Measurements from ENCODE around the gene CYP2J2.
A peak's percentile ranks its signal among the peaks of the same experiment; 100 is the strongest.
"Not testable (repeated sequence)": the region's sequence is repeated elsewhere in the genome, so short reads cannot be mapped to it uniquely, and the experiment has no call there.

The CYP2J2 gene

GRCh38 chr1:59917785-59918180 is 8.8 kb downstream of the CYP2J2 start:
- no peak for DNase-seq

- no peak for DNase-seq
These were observed 9.4 kb downstream of the CYP2J2 start for GRCh38 chr1:59917026-59917784.

DNA sequence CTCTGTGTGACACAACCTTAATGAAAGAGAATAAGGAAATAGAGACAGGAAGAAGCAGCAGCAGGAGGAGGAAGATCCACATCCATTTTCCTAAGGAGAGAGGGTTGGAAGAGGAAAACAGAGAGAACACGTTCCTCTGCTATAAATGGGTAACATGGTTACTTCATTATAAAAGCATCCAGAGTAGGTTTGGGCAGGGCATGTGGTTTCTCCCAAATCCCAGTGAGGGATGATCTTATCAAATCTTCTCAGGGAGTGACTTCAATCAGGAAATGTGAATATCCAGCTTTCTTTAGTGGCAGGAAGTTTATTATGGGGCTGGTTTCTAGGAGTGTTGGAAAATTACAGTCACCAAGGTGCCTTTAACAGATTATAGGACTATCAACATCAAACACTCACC is 11.1 kb downstream of the CYP2J2 start:
- DNase-seq, result no peak

GRCh38 chr1:59914791-59915286 is 11.7 kb downstream of the CYP2J2 start:
- not testable (repeated sequence) for DNase-seq

DNA sequence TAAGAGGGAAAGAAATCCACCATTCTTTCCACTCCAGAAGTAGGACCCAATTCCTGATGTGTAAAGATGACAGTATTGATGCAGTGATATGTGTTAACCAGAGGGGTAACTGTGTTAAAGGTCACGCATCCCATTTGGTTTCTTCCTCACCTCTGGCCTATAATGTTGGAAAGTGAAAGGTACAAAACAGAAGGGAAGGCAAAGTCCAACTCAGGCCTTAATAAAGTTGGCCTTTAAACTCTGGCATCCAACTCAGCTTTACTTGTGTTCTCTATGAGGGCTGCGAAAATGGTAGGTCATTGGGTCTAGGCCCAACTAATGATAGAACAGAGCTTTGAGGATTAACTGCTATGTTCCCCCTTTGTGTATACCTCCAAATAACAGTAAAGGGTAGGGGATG is 17.9 kb downstream of the CYP2J2 start:
- no peak for DNase-seq

- DNase-seq, result no peak
These were observed 18.5 kb downstream of the CYP2J2 start for GRCh38 chr1:59908084-59908483.

GRCh38 chr1:59906931-59907330 is 19.6 kb downstream of the CYP2J2 start:
- no peak for DNase-seq

- no peak for DNase-seq
These were observed 23.3 kb downstream of the CYP2J2 start for GRCh38 chr1:59903141-59903754.

GRCh38 chr1:59901770-59902388 is 24.7 kb downstream of the CYP2J2 start:
- DNase-seq, result no peak

GRCh38 chr1:59900640-59901039 is 25.9 kb downstream of the CYP2J2 start:
- no peak for DNase-seq

DNA sequence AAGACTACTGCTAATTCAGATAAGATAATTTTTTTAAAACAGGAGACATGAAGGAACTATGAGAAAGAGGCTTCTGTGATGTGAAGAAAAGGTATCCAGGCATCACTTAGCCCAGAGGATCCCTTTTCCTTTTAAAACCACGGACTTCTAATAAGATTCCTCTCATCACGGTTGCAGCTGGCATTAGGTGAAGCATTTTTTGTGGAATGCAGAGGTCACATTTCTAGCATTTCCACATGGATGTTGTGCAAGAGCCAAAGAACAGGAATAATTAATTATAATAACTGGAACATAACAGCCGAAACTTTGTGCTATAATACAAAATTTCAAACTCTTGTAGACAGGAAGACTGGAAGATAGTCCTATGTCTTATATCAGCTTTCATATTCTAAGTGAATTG is 27.6 kb downstream of the CYP2J2 start:
- DNase-seq, result no peak

DNA sequence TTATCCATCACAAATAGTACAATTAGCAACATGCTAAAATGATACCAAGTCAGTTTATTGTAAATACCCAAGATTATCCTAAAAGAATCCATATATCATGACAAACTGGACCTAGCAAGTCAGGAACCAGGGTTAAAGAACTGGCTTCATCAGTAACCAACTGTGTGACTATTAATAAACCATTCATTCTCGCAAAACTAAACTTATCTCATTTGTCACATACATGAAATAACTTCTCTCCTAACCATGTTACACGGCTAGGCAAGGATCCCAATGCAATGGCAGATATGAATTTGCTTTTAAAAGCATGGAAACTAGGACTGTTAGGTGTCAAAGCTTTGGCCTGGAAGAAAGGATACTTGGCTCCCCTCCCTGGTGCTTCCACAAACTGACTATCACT is 29.4 kb downstream of the CYP2J2 start:
- DNase-seq, result no peak

DNA sequence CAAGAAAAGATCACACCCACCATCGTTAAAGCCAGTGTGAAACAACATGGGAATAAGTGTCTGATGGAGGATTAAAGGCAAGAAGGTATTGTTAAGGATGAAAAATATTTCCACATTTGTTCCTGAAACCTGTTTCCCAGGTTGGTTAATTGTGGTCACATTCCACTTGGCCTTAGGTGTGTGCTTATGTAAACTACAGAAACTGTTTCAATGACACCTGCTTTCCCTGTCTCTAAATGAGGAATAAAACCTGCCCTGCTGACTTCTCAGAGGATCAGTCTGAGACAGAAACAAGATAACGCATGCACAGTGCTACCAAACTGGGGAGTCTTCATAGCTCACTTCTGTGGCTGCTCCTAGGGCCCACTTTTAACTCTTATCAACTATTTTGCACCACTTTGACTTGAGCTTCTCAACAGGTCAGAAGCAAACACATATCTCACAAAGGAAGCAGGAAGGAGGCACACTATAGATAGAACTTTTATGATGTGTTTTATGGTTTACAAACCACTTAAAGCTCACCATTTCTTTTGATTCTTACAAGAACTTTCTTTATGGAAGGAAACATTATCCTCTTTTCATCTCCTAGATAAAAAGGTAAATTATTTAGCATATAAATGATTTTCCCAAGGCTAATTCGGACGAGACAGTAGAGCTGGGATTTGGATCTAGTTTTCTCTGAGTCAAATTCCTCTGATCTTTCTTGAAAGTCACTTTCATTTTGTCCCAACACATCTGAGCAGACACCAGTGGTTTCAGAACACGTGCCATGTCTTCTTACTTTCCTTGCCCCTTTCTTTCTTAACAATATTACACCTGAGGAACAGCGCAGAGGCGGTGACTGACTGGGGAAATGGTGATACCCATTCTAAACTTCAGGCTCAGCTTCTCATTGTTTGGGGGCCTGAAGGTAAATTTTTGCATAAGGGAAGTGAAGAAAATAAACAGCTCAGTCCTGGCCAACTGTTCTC is 33.4 kb downstream of the CYP2J2 start:
- DNase-seq, result no peak

- DNase-seq, result no peak
These were observed 41.3 kb downstream of the CYP2J2 start for GRCh38 chr1:59885160-59885832.

- DNase-seq, result no peak
These were observed 45.8 kb downstream of the CYP2J2 start for GRCh38 chr1:59880735-59881134.

DNA sequence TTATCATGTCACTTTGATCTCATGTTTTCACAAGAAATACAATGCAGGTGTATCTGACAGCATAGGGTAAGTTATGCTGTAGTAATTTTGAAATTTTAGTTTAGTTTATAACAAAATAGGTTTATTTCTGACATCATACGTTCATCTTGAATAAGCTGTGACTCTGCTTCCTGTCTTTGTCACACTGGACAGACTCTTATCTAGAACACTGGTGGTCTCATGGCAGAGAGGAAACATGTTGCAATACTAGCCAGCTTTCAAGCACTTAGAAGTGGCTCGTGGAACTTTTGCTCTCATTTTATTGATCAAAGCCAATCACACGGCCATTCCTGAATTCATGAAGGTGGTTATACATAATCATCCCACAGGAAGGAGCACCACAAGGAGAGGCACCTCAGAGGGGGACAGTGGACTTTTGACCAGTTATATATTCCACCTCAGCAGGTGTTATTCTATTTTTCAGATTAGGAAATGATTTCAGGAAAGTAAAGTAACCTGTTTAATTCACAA is 46.5 kb downstream of the CYP2J2 start:
- DNase-seq, result no peak

DNA sequence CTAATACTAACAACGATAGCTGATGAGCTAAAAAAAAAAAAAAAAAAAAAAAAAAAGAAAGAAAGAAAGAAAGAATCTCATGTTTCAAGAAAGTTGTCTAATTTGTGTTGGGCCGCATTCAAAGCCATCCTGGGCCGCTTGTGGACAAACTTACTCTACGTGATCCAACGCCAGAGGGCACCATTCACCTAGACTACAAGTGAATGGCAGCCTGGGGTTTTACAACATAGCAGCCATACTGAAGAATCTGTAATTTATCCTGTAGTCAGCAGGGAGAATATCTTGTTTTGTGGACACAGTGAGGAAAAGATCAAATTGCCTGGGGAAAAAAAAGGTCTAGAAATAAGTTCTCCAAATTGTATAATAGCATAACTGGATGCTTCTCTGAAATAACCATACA is 47.0 kb downstream of the CYP2J2 start:
- peak; percentile 37 for DNase-seq

DNA sequence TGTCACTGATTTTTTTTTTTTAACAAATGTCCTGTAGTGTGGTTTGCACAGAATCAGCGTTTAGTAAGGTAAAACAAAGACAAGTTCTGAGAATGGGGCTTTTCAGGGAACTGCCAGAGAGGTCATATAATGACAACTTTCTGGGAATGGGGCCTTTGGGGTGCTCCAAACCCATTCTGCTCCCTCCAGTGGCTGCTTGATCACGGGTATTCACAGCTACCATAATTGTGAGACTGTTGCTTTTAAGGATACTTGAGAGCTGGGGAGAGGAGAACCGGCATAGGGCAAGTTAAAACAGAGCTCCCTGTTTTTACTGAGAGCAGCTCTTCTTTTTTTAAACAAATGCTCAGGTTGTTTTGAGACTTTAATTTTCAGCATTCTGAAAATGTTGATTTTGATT is 48.2 kb downstream of the CYP2J2 start:
- DNase-seq, result no peak

DNA sequence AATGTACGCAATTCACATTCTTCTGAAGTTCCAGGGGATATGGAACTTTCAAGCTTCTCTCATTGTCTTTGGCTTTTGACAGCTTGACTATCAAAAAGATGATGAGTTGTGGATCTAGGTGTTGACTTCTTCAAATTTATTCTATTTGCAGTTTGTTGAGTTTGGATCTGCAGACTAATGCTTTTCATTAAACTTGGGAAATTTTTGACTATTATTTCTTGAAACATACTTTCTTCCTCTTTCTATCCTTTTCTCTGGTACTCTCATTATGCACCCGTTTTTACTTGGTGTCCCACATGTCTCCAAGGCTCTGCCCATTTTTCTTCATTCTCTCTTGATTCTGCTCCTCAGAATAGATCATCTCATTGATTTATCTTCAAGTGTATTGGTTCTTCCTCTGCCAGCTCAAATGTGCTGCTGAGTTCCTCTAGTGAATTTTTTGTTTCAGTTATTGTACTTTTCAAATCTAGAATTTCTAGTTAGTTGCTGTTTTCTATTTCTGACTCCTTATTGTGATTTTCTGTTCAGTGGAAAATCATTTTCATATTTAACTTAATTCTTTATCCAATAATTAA is 49.4 kb downstream of the CYP2J2 start:
- DNase-seq, result no peak

DNA sequence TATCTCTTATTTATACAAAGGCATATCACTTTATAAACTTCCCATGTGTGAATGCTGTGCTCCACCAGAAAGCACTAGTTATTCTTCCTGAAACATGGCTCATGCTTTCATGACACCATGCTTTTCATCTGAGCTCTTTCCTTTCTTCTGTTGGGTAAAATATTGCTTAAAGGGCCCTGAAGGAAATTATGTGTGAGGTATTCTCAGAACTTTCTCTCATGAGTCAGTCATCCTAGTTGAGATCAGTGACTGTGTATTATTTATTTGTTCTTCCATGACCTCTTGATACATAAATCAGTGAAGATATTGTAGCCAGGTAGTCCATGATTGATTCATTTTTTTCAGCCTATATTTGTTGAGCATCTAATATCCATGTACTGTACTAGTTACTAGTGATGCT is 54.8 kb downstream of the CYP2J2 start:
- no peak for DNase-seq

- DNase-seq, result no peak
These were observed 60.1 kb downstream of the CYP2J2 start for GRCh38 chr1:59866462-59866861.

Measured in activated CD4-positive, alpha-beta T cell treated with anti-CD3 and anti-CD28 coated beads, Interleukin-2, amount 50 U/mL, for 1 hour (primary cell).